WTC11 (cell line): Measurements from ENCODE around the gene SPTAN1. TPM values are rescaled to one million over a fixed set of nuclear protein-coding genes. Genes with fewer than 3 reads are reported as not detected.

Experiments
- ATAC-seq: fragments of 200-7000 bp; cut with Tn5 transposase; 2 replicates; pipeline ENCODE4 v1.10.0; 2021; ENCODE audit warnings: mild to moderate bottlenecking, moderate library complexity
- CTCF ChIA-PET: fragments of 300-600 bp; sonication (Branson Sonifier 250); formaldehyde crosslinking; loops from one replicate; lab custom pipeline; 2021; ENCODE audit warnings: antibody characterized with exemption; lab: Charles Lee
- POLR2A ChIA-PET: fragments of 350-600 bp; sonication (Branson Sonifier 250); formaldehyde crosslinking; loops from one replicate; lab custom pipeline; 2021; ENCODE audit warnings: antibody characterized with exemption; lab: Charles Lee
- DNase-seq: peaks from one replicate; pipeline ENCODE4 v3.0.0; 2021; ENCODE audit warnings: low spot score
- H3K27ac Mint-ChIP-seq: 2 replicates; pipeline ENCODE4 v1.8.0; 2021; ENCODE audit warnings: mixed read lengths
- H3K27me3 Mint-ChIP-seq: 2 replicates; pipeline ENCODE4 v1.8.0; 2021; ENCODE audit warnings: low read depth, mild to moderate bottlenecking, moderate library complexity, mixed read lengths
- H3K36me3 Mint-ChIP-seq: 2 replicates; pipeline ENCODE4 v1.8.0; 2021; ENCODE audit warnings: mixed read lengths
- H3K4me1 Mint-ChIP-seq: 2 replicates; pipeline ENCODE4 v1.8.0; 2022; ENCODE audit warnings: mixed read lengths
- H3K4me3 Mint-ChIP-seq: 2 replicates; pipeline ENCODE4 v1.8.0; 2021; ENCODE audit warnings: mild to moderate bottlenecking, moderate library complexity, mixed read lengths
- H3K9me3 Mint-ChIP-seq: 2 replicates; pipeline ENCODE4 v1.8.0; 2021; ENCODE audit warnings: mixed read lengths
- ATF6 ChIP-seq: sonication (generic); formaldehyde crosslinking; IDR thresholded peaks from 2 replicates; pipeline ENCODE4 v1.8.1; 2023; ENCODE audit warnings: mild to moderate bottlenecking, missing genetic modification reagents
- CREM ChIP-seq: sonication (generic); formaldehyde crosslinking; IDR thresholded peaks from 2 replicates; pipeline ENCODE4 v1.8.1; 2022; ENCODE audit warnings: mild to moderate bottlenecking, missing genetic modification reagents, moderate library complexity
- ELF4 ChIP-seq: sonication (generic); formaldehyde crosslinking; IDR thresholded peaks from 2 replicates; pipeline ENCODE4 v1.8.1; 2022; ENCODE audit warnings: low read depth, mild to moderate bottlenecking, moderate library complexity, missing genetic modification reagents
- ETV6 ChIP-seq: sonication (generic); formaldehyde crosslinking; IDR thresholded peaks from 2 replicates; pipeline ENCODE4 v1.8.1; 2022; ENCODE audit warnings: mild to moderate bottlenecking, missing genetic modification reagents
- FOXP4 ChIP-seq: sonication (generic); formaldehyde crosslinking; IDR thresholded peaks from 2 replicates; pipeline ENCODE4 v1.8.0; 2022; ENCODE audit warnings: mild to moderate bottlenecking, missing genetic modification reagents
- IRF2 ChIP-seq: sonication (generic); formaldehyde crosslinking; IDR thresholded peaks from 2 replicates; pipeline ENCODE4 v1.8.0; 2022; ENCODE audit warnings: low read depth, missing genetic modification reagents, borderline replicate concordance
- JUN ChIP-seq: sonication (generic); formaldehyde crosslinking; IDR thresholded peaks from 2 replicates; pipeline ENCODE4 v1.8.0; 2023; ENCODE audit warnings: mild to moderate bottlenecking, missing genetic modification reagents
- KAT7 ChIP-seq: sonication (generic); formaldehyde crosslinking; IDR thresholded peaks from 2 replicates; pipeline ENCODE4 v1.8.1; 2023; ENCODE audit warnings: missing genetic modification reagents, mild to moderate bottlenecking, borderline replicate concordance
- MLX ChIP-seq: sonication (generic); formaldehyde crosslinking; IDR thresholded peaks from 2 replicates; pipeline ENCODE4 v1.8.1; 2023; ENCODE audit warnings: mild to moderate bottlenecking, missing genetic modification reagents, moderate library complexity
- PRDM15 ChIP-seq: sonication (generic); formaldehyde crosslinking; IDR thresholded peaks from 2 replicates; pipeline ENCODE4 v1.8.0; 2022; ENCODE audit warnings: missing genetic modification reagents
- SOX15 ChIP-seq: fragments of 250-450 bp; sonication (Bioruptor Pico); IDR thresholded peaks from 2 replicates; pipeline ENCODE4 v1.9.0; 2021; ENCODE audit warnings: mild to moderate bottlenecking
- TEAD4 ChIP-seq: sonication (generic); formaldehyde crosslinking; IDR thresholded peaks from 2 replicates; pipeline ENCODE4 v1.8.0; 2022; ENCODE audit warnings: mild to moderate bottlenecking, missing genetic modification reagents
- TP53 ChIP-seq: sonication (generic); formaldehyde crosslinking; IDR thresholded peaks from 2 replicates; pipeline ENCODE4 v1.8.1; 2023; ENCODE audit warnings: mild to moderate bottlenecking, missing genetic modification reagents
- ZNF512 ChIP-seq: sonication (generic); formaldehyde crosslinking; IDR thresholded peaks from 2 replicates; pipeline ENCODE4 v1.8.1; 2022; ENCODE audit warnings: missing genetic modification reagents, borderline replicate concordance
- ZSCAN18 ChIP-seq: fragments of 250-450 bp; sonication (Bioruptor Pico); IDR thresholded peaks from 2 replicates; pipeline ENCODE4 v2.1.2; 2022; ENCODE audit warnings: mild to moderate bottlenecking, moderate library complexity
- total RNA-seq: library from RNA; stranded (reverse); gene quantifications from 3 replicates; pipeline ENCODE4 v1.2.3, GENCODE V29; 2021

The SPTAN1 gene
- total RNA-seq, 1 experiment from 2014 or later = 255 TPM

GRCh38 chr9:128640603-128641002 is 88.2 kb downstream of the SPTAN1 start:
- Mint-ChIP-seq H3K27ac (no peak overlapping the region), H3K4me3 (no peak overlapping the region), H3K4me1 (peaks cover 3% of the 10 kb centered on the region; the same call in 1 of the 2 replicates), H3K36me3 (peaks cover 18% of the 10 kb centered on the region), H3K9me3 (no peaks in the 10 kb centered on the region), H3K27me3 (no peaks in the 10 kb centered on the region)
- no peak for TF ChIP-seq KAT7 (CRISPR knock-in tag)
- no peak for TF ChIP-seq IRF2 (CRISPR knock-in tag)
- TF ChIP-seq ZSCAN18 (CRISPR knock-in tag) = no peak
- no peak for TF ChIP-seq PRDM15
- no peak for TF ChIP-seq ATF6 (CRISPR knock-in tag)
- no peak for TF ChIP-seq JUN (CRISPR knock-in tag)
- no peak for TF ChIP-seq MLX
- no peak for TF ChIP-seq FOXP4 (CRISPR knock-in tag)
- no peak for TF ChIP-seq TP53 (CRISPR knock-in tag)
- TF ChIP-seq ZNF512 (CRISPR knock-in tag) = no peak
- no peak for TF ChIP-seq TEAD4 (CRISPR knock-in tag)
- TF ChIP-seq ELF4 (CRISPR knock-in tag) = no peak
- TF ChIP-seq ETV6 (CRISPR knock-in tag) = no peak
- no peak for TF ChIP-seq SOX15 (CRISPR knock-in tag)
- no peak for TF ChIP-seq CREM (CRISPR knock-in tag)
- no peak for ATAC-seq
- POLR2A ChIA-PET = no interaction called here
- CTCF ChIA-PET = no interaction called here
- DNase-seq = no peak
